NCI-H2081 (cell line): ENCODE results near the gene CEP55.
A peak's percentile ranks its signal among the peaks of the same experiment; 100 is the strongest.
"Not testable (repeated sequence)": the region's sequence is repeated elsewhere in the genome, so short reads cannot be mapped to it uniquely, and the experiment has no call there.

Source experiments
- DNase-seq, 2 experiments: peaks; one replicate each; lab custom pipeline; 2025; lab: John Stamatoyannopoulos, UW

The CEP55 gene

DNA sequence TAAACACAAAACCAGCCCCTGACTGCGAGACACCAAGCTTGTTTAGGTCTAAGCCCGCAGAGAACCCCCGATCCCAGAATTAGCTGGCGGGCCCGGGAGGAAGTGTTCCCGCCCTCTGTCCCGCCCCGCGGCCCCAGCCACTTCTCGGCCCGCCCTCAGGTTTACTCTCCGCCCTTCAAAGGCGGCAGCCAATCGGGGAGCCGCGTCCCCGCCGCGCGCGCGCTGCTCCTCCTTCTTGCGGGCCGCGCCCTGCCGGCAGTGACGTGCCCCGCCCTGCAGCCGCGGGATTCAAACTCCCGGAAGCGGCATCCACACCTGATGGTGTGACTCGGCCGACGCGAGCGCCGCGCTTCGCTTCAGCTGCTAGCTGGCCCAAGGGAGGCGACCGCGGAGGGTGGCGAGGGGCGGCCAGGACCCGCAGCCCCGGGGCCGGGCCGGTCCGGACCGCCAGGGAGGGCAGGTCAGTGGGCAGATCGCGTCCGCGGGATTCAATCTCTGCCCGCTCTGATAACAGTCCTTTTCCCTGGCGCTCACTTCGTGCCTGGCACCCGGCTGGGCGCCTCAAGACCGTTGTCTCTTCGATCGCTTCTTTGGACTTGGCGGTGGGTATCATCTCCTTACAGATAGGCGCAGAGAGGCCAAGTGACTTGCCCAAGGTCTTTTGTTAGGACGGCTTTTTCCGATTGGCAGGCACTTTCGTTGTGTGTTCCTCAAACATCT lies at the start of gene CEP55:
CEP55 (plus strand) TSS at position 291 of the 720 bp plus-strand sequence. CDS start 3,440 bp downstream, outside the sequence.
- DNase-seq: peak; percentile 88 to 89

DNA sequence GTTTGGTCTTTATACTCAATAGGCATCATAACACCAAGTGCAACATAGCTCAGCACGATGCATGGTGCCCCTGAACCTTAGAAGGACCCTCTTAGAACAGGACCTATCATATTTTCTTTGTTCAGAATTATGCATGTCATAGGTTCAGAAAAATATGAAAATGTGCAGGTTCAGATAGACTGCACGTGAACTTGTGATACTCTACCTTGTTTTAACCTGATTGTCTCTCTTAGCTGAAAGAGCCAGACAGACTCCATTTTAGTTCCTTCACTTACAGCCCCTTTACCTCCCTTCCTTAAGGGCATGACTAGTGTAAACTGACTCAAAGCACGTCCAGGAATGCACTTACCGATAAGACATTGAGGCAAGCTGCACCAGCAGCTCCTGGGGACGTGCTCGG lies 49.4 kb upstream of the CEP55 start:
- DNase-seq: no peak

GRCh38 chr10:93447970-93448369 lies 48.4 kb upstream of the CEP55 start:
- no peak for DNase-seq

DNA sequence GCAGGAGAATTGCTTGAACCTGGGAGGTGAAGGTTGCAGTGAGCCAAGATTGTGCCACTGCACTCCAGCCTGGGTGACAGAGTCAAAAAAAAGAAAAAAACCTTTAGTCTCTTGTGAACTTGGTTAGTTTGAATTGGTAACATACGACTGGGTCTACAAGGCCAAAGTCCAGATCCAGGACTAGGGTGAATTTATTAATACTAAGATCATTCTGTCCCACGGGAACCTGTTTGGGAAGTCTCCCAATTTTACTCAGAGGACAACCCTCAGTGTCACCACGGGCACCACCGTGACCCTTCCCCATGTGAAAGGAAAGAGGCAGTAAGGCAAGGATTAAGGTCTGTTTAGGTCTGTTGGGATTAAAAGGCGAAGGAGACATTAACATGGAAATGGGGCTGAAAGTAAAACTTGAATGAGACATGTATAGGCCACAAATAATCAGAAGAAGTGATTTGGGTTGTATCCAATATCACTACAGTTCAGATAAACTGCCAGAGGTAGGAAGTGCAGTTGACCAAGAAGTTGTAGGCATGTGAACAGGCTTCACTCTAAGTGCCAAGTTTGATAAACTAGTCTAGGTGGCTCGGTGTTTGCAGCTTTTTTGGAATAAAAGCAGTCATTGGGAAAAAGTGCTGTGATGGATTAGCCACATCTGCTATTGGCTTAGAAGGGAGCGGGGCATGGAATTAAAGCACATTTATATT lies 45.0 kb upstream of the CEP55 start:
- DNase-seq: no peak

- DNase-seq: no peak
Observed at GRCh38 chr10:93452143-93452542, 44.3 kb upstream of the CEP55 start.

DNA sequence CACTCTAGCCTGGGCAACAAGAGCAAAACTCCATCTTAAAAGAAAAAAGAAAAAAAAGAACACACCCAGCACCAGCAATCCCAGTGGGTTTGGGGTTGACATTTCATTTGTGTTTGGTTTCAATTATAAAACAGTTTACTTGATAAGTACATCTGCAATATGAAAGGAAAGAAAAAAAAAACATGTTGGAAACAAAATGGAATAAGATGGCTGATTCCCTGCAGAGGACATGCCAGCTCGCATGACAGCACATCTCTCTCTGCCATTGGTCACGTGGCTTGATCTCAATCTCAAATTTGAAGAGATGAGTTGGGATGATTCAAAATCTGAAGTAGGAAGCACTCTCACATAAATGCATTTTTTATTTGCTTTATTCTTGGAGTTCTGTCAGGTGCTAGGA lies 42.3 kb upstream of the CEP55 start:
- no peak for DNase-seq

GRCh38 chr10:93454736-93455135 lies 41.7 kb upstream of the CEP55 start:
- no peak for DNase-seq

- DNase-seq: no peak
Observed at GRCh38 chr10:93456480-93456879, 39.9 kb upstream of the CEP55 start.

GRCh38 chr10:93457511-93457910 lies 38.9 kb upstream of the CEP55 start:
- DNase-seq: no peak

GRCh38 chr10:93458821-93459257 lies 37.6 kb upstream of the CEP55 start:
- no peak for DNase-seq

DNA sequence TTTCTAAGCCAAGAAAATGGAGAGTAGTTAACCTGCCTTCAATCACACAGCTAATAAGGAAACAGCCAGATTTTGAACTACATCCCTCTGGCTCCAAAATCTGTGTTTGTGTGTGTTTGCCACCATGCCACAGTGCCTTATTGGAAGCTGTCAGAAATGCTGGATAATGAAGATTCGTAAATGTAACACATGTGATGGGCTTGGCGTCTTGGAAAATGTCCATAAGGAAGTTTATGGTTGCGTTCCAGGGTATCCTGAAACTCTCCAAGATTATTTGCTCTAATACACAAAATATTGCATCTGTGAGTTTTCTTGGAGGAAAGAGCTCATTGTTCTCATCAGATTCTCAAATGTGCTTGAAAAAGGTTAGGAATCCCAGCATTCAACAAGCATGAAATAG lies 36.9 kb upstream of the CEP55 start:
- no peak for DNase-seq

DNA sequence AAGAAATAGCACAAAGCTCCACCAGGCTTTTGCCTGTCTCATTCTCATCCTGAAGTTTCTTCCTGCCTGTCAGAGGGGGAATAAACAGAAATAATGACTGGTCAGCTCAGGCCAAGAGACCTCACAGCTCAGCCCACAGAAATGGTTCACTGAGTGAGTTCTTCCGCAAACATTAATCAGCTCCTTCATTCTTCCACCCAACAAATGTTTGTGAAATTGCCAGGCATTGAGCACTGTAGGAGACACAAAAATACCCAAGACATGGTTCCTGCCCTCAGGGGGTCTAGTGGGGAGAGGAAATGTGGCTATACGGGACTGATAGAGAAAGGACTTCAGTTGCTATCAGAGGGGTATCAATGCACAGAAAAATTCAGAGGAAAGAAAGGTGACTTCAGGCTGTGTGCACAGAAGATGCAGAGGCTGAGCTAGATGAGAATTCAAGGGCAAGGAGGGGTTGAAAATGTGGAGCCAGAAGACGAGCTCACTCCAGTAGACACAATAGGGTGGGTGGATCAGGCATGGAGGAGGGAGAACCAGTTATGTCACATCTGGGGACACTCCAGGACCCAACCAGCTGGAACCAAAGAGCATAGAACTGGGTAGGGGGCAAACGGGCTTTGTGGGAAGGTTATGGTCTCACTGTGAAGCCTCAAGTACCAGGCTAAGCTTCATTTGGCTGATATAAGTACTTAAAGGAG lies 35.2 kb upstream of the CEP55 start:
- no peak for DNase-seq

GRCh38 chr10:93461807-93462178 lies 34.6 kb upstream of the CEP55 start:
- peak in 1 of 2 experiments; percentile 62 for DNase-seq

- DNase-seq: no peak
Observed at GRCh38 chr10:93462371-93462770, 34.0 kb upstream of the CEP55 start.

GRCh38 chr10:93462881-93463280 lies 33.5 kb upstream of the CEP55 start:
- DNase-seq: no peak

GRCh38 chr10:93463723-93464476 lies 32.5 kb upstream of the CEP55 start:
- no peak for DNase-seq

DNA sequence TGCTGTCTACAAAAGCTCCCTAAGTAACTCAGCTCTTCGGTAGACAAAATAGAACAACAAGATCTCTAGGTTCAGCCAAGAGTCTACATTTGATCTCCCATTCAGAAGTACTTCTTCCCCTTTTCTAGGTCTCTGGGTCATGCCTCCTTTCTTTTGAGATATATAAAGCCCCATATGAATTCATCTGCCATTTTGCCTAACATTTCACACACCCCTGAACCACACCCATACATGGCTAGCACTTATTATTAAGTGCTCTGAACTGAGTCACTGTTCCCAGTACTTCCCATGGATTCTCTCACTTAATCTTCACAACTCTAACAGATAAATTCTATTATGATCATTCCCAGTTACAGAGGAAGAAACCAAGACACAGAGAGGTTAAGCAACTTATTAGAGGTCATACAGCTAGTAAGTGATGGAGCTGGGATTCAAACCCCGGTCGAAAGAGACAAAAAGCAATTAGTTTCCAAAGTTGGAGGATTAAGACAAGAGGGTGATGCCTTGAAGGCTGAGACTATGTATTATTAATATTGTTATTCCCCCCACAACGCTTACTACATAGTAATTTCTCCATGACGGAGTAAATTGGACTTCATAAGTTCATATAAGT lies 31.5 kb upstream of the CEP55 start:
- DNase-seq: no peak

DNA sequence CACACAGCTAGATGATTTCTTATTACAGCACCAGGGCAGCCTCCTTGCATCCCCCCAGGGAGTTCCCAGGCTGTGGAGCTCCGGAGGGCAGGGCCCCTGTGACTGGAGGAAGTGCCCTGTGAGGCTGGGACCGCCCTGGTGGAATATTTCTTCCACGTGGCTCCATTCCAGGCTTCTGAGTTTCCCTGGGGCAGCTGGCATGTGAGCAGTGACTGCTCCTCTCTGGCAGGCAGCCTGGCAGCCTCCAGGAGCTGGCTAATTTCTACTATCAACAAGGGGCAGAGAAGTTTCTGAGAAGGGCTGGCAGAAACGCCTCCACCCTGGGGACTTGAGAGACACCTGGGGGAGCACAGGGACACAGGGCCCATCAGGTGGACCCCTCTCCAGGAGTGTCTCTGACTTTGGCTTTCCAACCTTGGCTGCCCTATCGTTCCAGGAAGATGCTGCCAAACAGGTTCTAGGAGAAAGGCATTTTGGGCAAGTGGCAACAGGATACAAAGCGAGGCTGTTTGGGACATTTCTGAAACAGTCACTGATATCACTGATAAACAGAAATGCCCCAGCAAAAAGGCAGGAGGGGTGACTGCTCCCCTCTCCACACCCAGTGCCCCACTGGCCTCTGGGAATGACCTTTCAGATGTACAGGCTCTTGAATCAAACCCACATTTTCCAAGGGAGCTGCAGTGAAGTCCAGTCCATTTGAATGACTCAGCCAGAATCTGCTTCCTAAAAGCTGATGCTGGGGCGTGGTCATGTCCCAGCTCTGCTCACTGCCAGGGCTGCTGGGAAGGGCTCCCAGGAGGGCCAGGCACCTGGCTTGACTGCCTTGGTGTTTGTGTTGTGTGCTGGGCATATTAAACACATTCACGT lies 30.4 kb upstream of the CEP55 start:
- peak in 1 of 2 experiments; percentile 38 for DNase-seq

GRCh38 chr10:93467635-93468034 lies 28.8 kb upstream of the CEP55 start:
- not testable (repeated sequence) for DNase-seq

- DNase-seq: no peak
Observed at GRCh38 chr10:93468461-93469213, 27.8 kb upstream of the CEP55 start.
